HCT116 (cell line): Measurements from ENCODE around the gene BTC. TPM values are rescaled to one million over a fixed set of nuclear protein-coding genes. Genes with fewer than 3 reads are reported as not detected.

Experiments used
- ATAC-seq: fragments of 200-7000 bp; cut with Tn5 transposase; 2 replicates; pipeline ENCODE4 v1.9.1; 2020; ENCODE audit warnings: mild to moderate bottlenecking, moderate library complexity
- BruUV-seq: library from RNA; stranded (reverse); fragments of 400-500 nt; replicated peaks from 2 replicates; lab custom pipeline; 2021; lab: Mats Ljungman, UMichigan
- CTCF ChIA-PET: fragments of 300-600 bp; sonication (Branson Sonifier 250); formaldehyde crosslinking; loops from one replicate; lab custom pipeline; 2021; ENCODE audit warnings: antibody characterized with exemption; lab: Charles Lee
- POLR2A ChIA-PET: fragments of 300-600, 350-600 bp; sonication (Branson Sonifier 250); formaldehyde crosslinking; loops from one replicate; lab custom pipeline; 2021; ENCODE audit warnings: antibody characterized with exemption; lab: Charles Lee
- RAD21 ChIA-PET, 2 experiments: fragments of 300-600 bp; sonication (Branson Sonifier 250); formaldehyde crosslinking; loops; one replicate each; lab custom pipeline; 2023; ENCODE audit warnings: low total read pairs in 2 of 2; ENCODE audit not compliant: uncharacterized antibody in 2 of 2, unreplicated experiment in 2 of 2, low non-redundant PET in 1 of 2; lab: Charles Lee
- DNase-seq: peaks from one replicate; pipeline ENCODE4 v3.0.0-alpha.2; 2010; ENCODE audit warnings: low read depth, low spot score
- H2AFZ ChIP-seq: fragments of 200-600 bp; shearing (Covaris generic), sonication (generic); 2 replicates; pipeline ENCODE4 v1.6.1; 2017; ENCODE audit warnings: low read depth, mixed run types, mixed read lengths, antibody characterized with exemption, low read length; ENCODE audit not compliant: poor library complexity, severe bottlenecking
- H3K27ac ChIP-seq: 2 replicates; pipeline ENCODE4 v1.5.1; 2012; ENCODE audit warnings: low read depth, low read length
- H3K27me3 ChIP-seq: fragments of 200-600 bp; sonication (generic); 2 replicates; pipeline ENCODE4 v1.6.1; 2016; ENCODE audit warnings: mixed run types, low read length, mixed read lengths; ENCODE audit not compliant: insufficient read depth
- H3K36me3 ChIP-seq, 2 experiments: fragments of 200-500 bp in 1 of 2; fragments of 200-600 bp in 1 of 2; sonication (Bioruptor generic) in 1 of 2; sonication (generic) in 1 of 2; 2 replicates each; pipeline versions ENCODE4 v1.5.1 to v1.6.1; 2014 to 2016; ENCODE audit warnings: low read length in 2 of 2, inconsistent platforms in 1 of 2, mixed read lengths in 1 of 2, mixed run types in 1 of 2; ENCODE audit not compliant: insufficient read depth in 2 of 2, control insufficient read depth in 1 of 2
- H3K4me1 ChIP-seq, 2 experiments: fragments of 200-600 bp in 1 of 2; sonication (generic) in 1 of 2; 2 replicates each; pipeline versions ENCODE4 v1.5.1 to v1.6.1; 2012 to 2017; ENCODE audit warnings: low read length in 2 of 2, inconsistent platforms in 1 of 2, mild to moderate bottlenecking in 1 of 2, mixed read lengths in 1 of 2, mixed run types in 1 of 2, moderate library complexity in 1 of 2; ENCODE audit not compliant: insufficient read depth in 2 of 2, control insufficient read depth in 1 of 2
- H3K4me2 ChIP-seq: fragments of 200-600 bp; sonication (generic); 2 replicates; pipeline ENCODE4 v1.6.1; 2017; ENCODE audit warnings: mixed run types, low read length, mixed read lengths
- H3K4me3 ChIP-seq, 2 experiments: fragments of 200-600 bp in 1 of 2; sonication (generic) in 1 of 2; replicated peaks in 1 of 2; 2 replicates each; pipeline ENCODE4 v1.5.1; 2011 to 2016; ENCODE audit warnings: low read length in 2 of 2, control low read depth in 1 of 2, low read depth in 1 of 2, mild to moderate bottlenecking in 1 of 2, mixed read lengths in 1 of 2, mixed run types in 1 of 2
- H3K79me2 ChIP-seq: fragments of 200-600 bp; sonication (generic); 2 replicates; pipeline ENCODE4 v1.6.1; 2017; ENCODE audit warnings: mild to moderate bottlenecking, mixed run types, low read length, moderate library complexity, mixed read lengths; ENCODE audit not compliant: insufficient read depth
- H3K9ac ChIP-seq: fragments of 200-600 bp; sonication (generic); 2 replicates; pipeline ENCODE4 v1.6.1; 2016; ENCODE audit warnings: low read length, mixed read lengths
- H3K9me2 ChIP-seq: fragments of 200-600 bp; sonication (generic), shearing (Covaris generic); 2 replicates; pipeline ENCODE4 v1.6.1; 2017; ENCODE audit warnings: mixed run types, mild to moderate bottlenecking, moderate library complexity; ENCODE audit not compliant: insufficient read depth
- H3K9me3 ChIP-seq, 2 experiments: fragments of 200-500 bp in 1 of 2; fragments of 200-600 bp in 1 of 2; sonication (Bioruptor generic) in 1 of 2; sonication (generic) in 1 of 2; 2 replicates each; pipeline ENCODE4 v1.6.1; 2014 to 2017; ENCODE audit warnings: low read length in 2 of 2, mixed read lengths in 2 of 2, inconsistent platforms in 1 of 2, low read depth in 1 of 2, mild to moderate bottlenecking in 1 of 2, mixed run types in 1 of 2, moderate library complexity in 1 of 2; ENCODE audit not compliant: control insufficient read depth in 1 of 2, insufficient read depth in 1 of 2
- H4K20me1 ChIP-seq: fragments of 200-600 bp; sonication (generic), shearing (Covaris generic); 2 replicates; pipeline ENCODE4 v1.6.1; 2017; ENCODE audit warnings: mixed run types, mild to moderate bottlenecking, moderate library complexity; ENCODE audit not compliant: insufficient read depth
- ATF3 ChIP-seq: IDR thresholded peaks from 2 replicates; pipeline ENCODE4 v1.6.1; 2012
- EZH2 ChIP-seq: fragments of 200-600 bp; sonication (generic); IDR thresholded peaks from 2 replicates; pipeline ENCODE4 v1.6.1; 2017; ENCODE audit warnings: antibody characterized with exemption, mixed run types
- EZH2phosphoT487 ChIP-seq: fragments of 200-600 bp; IDR thresholded peaks from 2 replicates; pipeline ENCODE4 v1.6.1; 2018; ENCODE audit warnings: antibody characterized with exemption, borderline replicate concordance
- MAX ChIP-seq: IDR thresholded peaks from 2 replicates; pipeline ENCODE4 v1.6.1; 2012
- POLR2A ChIP-seq: IDR thresholded peaks from 2 replicates; pipeline ENCODE4 v1.7.0; 2011; ENCODE audit warnings: borderline replicate concordance; ENCODE audit not compliant: insufficient read depth, insufficient read length; ENCODE audit errors: extremely low read depth
- POLR2AphosphoS5 ChIP-seq: IDR thresholded peaks from 2 replicates; pipeline ENCODE4 v1.6.1; 2011; ENCODE audit warnings: mild to moderate bottlenecking, low read depth, low read length, moderate library complexity
- RAD21 ChIP-seq: IDR thresholded peaks from 2 replicates; pipeline ENCODE4 v1.6.1; 2012; ENCODE audit warnings: low read depth, mild to moderate bottlenecking
- SP1 ChIP-seq: IDR thresholded peaks from 2 replicates; pipeline ENCODE4 v1.6.1; 2012; ENCODE audit warnings: low read depth
- TCF7L2 ChIP-seq: IDR thresholded peaks from 2 replicates; pipeline ENCODE4 v1.7.0; 2011; ENCODE audit warnings: borderline replicate concordance, inconsistent platforms; ENCODE audit not compliant: insufficient read depth, insufficient read length; ENCODE audit errors: extremely low read depth
- ZBTB33 ChIP-seq: IDR thresholded peaks from 2 replicates; pipeline ENCODE4 v1.6.1; 2011; ENCODE audit warnings: mild to moderate bottlenecking, low read length, moderate library complexity; ENCODE audit not compliant: insufficient replicate concordance; ENCODE audit errors: extremely low read depth
- ZFX ChIP-seq: fragments of 450-650 bp; IDR thresholded peaks from 2 replicates; pipeline ENCODE4 v1.6.1; 2017
- intact Hi-C: fragments of 100-400 bp; cut with micrococcal nuclease; formaldehyde crosslinking; loops from 2 replicates; pipeline ENCODE4 v1.10.0; 2022
- total RNA-seq: library from RNA; stranded (reverse); gene quantifications from one replicate; pipeline ENCODE4 v1.2.1, GENCODE V29; 2021; ENCODE audit not compliant: unreplicated experiment

BTC gene
- total RNA-seq, 1 experiment from 2014 or later = 4.5 TPM

- H3K4me2 ChIP-seq = no peak overlapping the region
- CTCF ChIA-PET = no interaction called here
- RAD21 ChIA-PET = no interaction called here
- no peak overlapping the region for H3K27ac ChIP-seq
- no peaks in the 10 kb centered on the region for H3K9me3 ChIP-seq
- no peak overlapping the region for H2AFZ ChIP-seq
- ATAC-seq = no peak
- POLR2A ChIA-PET = no interaction called here
- intact Hi-C loops = no loop called here
- no peaks in the 10 kb centered on the region for H3K9me2 ChIP-seq
- no peak overlapping the region for H3K4me3 ChIP-seq
- TF ChIP-seq TCF7L2 (no peak), SP1 (no peak), ZFX (no peak), EZH2phosphoT487 (no peak), ATF3 (no peak), MAX (no peak), POLR2AphosphoS5 (no peak), POLR2A (no peak), EZH2 (no peak), ZBTB33 (no peak), RAD21 (no peak)
- H3K27me3 ChIP-seq = no peaks in the 10 kb centered on the region
- no peak overlapping the region for H3K9ac ChIP-seq
- no TSS peak for BruUV-seq
- H4K20me1 ChIP-seq = no peaks in the 10 kb centered on the region
- no peak for DNase-seq
- no peaks in the 10 kb centered on the region for H3K36me3 ChIP-seq
- no peaks in the 10 kb centered on the region for H3K79me2 ChIP-seq
- H3K4me1 ChIP-seq = no peaks in the 10 kb centered on the region
Observed at GRCh38 chr4:74823194-74823593, 28.9 kb upstream of the BTC start.
